ENCODE data around the gene INPP5F. TPM values are rescaled to one million over a fixed set of nuclear protein-coding genes. Genes with fewer than 3 reads are reported as not detected.

Gene INPP5F
- total and polyA plus RNA-seq, 8 donors = 4.6 to 25.7 (median 16.4) TPM

GRCh38 chr10:119693262-119693957, 32.4 kb upstream of the INPP5F start:
- Histone ChIP-seq H3K9me3 (no peaks in the 10 kb centered on the region), H3K4me3 (no peak overlapping the region), H3K27ac (no peak overlapping the region), H3K4me1 (no peaks in the 10 kb centered on the region), H3K36me3 (no peaks in the 10 kb centered on the region), H3K27me3 (peaks cover 0 to 10% (median 0%) of the 10 kb centered on the region in 3 donors)
- DNase-seq = peak in 1 of 2 donors; percentile 53
- TF ChIP-seq EP300 (IDR thresholded peaks at IDR 0.05) (no peak), POLR2A (IDR thresholded peaks at IDR 0.05) (no peak), CTCF (IDR thresholded peaks at IDR 0.05) (no peak), POLR2AphosphoS5 (IDR thresholded peaks at IDR 0.05) (no peak)
- intact Hi-C loops (cut with DNase I; ENCODE audit: low total_unique reads) = no loop called here
- WGBS, 5 donors = 72 to 85% (median 80%) methylated on average over 6 of the region's 6 CpGs

- Histone ChIP-seq H3K36me3 (no peaks in the 10 kb centered on the region), H3K9me3 (no peaks in the 10 kb centered on the region), H3K4me3 (no peak overlapping the region), H3K27me3 (peaks cover 0 to 10% (median 0%) of the 10 kb centered on the region in 3 donors), H3K4me1 (no peaks in the 10 kb centered on the region), H3K27ac (no peak overlapping the region)
- intact Hi-C loops (cut with DNase I; ENCODE audit: low total_unique reads) = no loop called here
- no peak for DNase-seq
- 88 to 95% (median 92%) methylated on average over 5 to 7 of the region's 7 CpGs for WGBS, 5 donors
- TF ChIP-seq CTCF (IDR thresholded peaks at IDR 0.05) (no peak), POLR2A (IDR thresholded peaks at IDR 0.05) (no peak), EP300 (IDR thresholded peaks at IDR 0.05) (no peak), POLR2AphosphoS5 (IDR thresholded peaks at IDR 0.05) (no peak)
Observed at GRCh38 chr10:119694608-119695007, 31.2 kb upstream of the INPP5F start.

GRCh38 chr10:119700321-119700954, 25.4 kb upstream of the INPP5F start:
- intact Hi-C loops (cut with DNase I; ENCODE audit: low total_unique reads) = no loop called here
- 82 to 87% (median 84%) methylated on average over 4 of the region's 4 CpGs for WGBS, 5 donors
- H3K4me1 ChIP-seq = peaks cover 0 to 4% (median 0%) of the 10 kb centered on the region in 4 donors
- H3K36me3 ChIP-seq = no peaks in the 10 kb centered on the region
- no peaks in the 10 kb centered on the region for H3K9me3 ChIP-seq
- DNase-seq = no peak
- H3K27me3 ChIP-seq = no peaks in the 10 kb centered on the region
- TF ChIP-seq POLR2A (IDR thresholded peaks at IDR 0.05) (no peak), POLR2AphosphoS5 (IDR thresholded peaks at IDR 0.05) (no peak), CTCF (IDR thresholded peaks at IDR 0.05) (no peak), EP300 (IDR thresholded peaks at IDR 0.05) (no peak)
- no peak overlapping the region for H3K27ac ChIP-seq
- H3K4me3 ChIP-seq = no peak overlapping the region

GRCh38 chr10:119701861-119702260, 24.0 kb upstream of the INPP5F start:
- no peaks in the 10 kb centered on the region for H3K27me3 ChIP-seq
- intact Hi-C loops (cut with DNase I; ENCODE audit: low total_unique reads) = no loop called here
- H3K4me3 ChIP-seq = no peak overlapping the region
- DNase-seq = no peak
- no peaks in the 10 kb centered on the region for H3K36me3 ChIP-seq
- peaks cover 0 to 4% (median 0%) of the 10 kb centered on the region in 4 donors for H3K4me1 ChIP-seq
- WGBS, 5 donors = 25 to 47% (median 39%) methylated on average over 7 of the region's 7 CpGs
- H3K27ac ChIP-seq = no peak overlapping the region
- H3K9me3 ChIP-seq = peaks cover 0 to 6% (median 0%) of the 10 kb centered on the region in 4 donors
- TF ChIP-seq CTCF (IDR thresholded peaks at IDR 0.05) (no peak), EP300 (IDR thresholded peaks at IDR 0.05) (no peak)

All from stomach (tissue), 9 donors.